Measurements from ENCODE around the gene ITIH3.

ITIH3 gene

DNA sequence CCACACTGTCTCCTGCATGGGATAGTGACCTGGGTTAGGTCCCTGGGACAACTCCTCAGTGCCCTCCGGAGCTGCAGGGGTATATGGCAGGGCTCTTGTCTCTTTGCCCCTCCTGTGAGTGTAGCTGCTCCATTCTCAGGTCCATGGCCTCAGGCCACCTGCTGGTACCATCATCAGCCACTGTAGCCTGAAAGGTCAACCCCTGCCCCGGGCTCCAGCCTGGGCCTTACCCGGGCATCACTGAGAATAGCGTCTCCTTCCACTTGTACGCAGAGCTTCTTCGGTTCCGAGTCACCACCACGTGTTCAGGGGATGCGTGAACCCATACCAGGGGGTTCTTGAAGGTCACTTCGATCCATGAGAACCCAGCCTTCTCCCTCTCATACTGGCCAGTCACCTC is 22.1 kb downstream of the ITIH3 start:
- DNase-seq (ENCODE audit: low read depth in 2 of 2) = no peak
- H3K4me3 ChIP-seq (replicated peaks in 1 of 2; ENCODE audit: low read depth in 2 of 2, low read length in 2 of 2) = no peak overlapping the region
- TF ChIP-seq, protein P1, sequence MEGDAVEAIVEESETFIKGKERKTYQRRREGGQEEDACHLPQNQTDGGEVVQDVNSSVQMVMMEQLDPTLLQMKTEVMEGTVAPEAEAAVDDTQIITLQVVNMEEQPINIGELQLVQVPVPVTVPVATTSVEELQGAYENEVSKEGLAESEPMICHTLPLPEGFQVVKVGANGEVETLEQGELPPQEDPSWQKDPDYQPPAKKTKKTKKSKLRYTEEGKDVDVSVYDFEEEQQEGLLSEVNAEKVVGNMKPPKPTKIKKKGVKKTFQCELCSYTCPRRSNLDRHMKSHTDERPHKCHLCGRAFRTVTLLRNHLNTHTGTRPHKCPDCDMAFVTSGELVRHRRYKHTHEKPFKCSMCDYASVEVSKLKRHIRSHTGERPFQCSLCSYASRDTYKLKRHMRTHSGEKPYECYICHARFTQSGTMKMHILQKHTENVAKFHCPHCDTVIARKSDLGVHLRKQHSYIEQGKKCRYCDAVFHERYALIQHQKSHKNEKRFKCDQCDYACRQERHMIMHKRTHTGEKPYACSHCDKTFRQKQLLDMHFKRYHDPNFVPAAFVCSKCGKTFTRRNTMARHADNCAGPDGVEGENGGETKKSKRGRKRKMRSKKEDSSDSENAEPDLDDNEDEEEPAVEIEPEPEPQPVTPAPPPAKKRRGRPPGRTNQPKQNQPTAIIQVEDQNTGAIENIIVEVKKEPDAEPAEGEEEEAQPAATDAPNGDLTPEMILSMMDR (IDR thresholded peaks at IDR 0.05; ENCODE audit: low read depth, low read length) = no peak

DNA sequence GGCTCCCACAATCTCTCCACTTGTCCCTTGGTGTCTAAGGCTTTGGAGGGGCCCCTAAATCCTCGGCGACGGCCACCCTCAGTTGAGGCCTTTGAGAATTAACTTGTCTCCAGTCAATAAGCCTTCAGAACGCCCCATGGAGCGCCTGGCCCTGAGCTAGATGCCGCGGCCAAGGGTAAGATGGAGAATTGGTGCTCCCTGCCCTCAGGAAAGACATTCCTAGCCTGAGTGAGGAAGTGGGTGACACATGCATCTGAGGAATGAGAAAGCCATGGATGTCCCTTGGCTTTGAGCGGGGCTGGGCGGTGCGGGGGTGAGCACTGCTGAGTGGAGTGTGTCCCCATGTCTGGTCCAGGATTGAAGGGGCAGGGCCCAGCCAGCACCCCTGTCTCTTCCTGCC is 22.6 kb downstream of the ITIH3 start:
- no peak for DNase-seq (ENCODE audit: low read depth in 2 of 2)
- TF ChIP-seq, protein P1 (IDR thresholded peaks at IDR 0.05; ENCODE audit: low read depth, low read length) = no peak
- no peak overlapping the region for H3K4me3 ChIP-seq (replicated peaks in 1 of 2; ENCODE audit: low read depth in 2 of 2, low read length in 2 of 2)

DNA sequence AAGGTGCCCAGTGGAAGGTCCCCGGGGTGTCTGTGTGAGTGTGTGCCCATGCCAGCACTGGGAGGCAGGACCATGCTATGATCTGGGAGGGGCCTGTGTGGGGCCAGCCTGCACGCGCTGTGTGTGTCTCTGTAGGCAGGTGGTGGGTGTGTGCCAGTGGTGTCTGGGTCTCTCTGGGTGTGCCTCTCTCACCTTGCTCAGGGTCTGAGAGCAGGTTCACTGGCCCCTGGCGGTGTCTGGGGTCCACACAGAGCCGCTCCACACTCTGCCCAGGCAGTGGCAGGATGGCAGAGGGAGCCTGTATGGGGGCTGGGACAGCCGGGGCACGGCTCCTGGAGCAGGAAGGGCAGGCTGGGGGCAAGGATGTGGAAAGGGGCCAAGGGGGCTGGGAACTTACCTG is 23.3 kb downstream of the ITIH3 start:
- DNase-seq (ENCODE audit: low read depth in 2 of 2) = no peak
- no peak overlapping the region for H3K4me3 ChIP-seq (replicated peaks in 1 of 2; ENCODE audit: low read depth in 2 of 2, low read length in 2 of 2)
- TF ChIP-seq, protein P1 (IDR thresholded peaks at IDR 0.05; ENCODE audit: low read depth, low read length) = no peak

DNA sequence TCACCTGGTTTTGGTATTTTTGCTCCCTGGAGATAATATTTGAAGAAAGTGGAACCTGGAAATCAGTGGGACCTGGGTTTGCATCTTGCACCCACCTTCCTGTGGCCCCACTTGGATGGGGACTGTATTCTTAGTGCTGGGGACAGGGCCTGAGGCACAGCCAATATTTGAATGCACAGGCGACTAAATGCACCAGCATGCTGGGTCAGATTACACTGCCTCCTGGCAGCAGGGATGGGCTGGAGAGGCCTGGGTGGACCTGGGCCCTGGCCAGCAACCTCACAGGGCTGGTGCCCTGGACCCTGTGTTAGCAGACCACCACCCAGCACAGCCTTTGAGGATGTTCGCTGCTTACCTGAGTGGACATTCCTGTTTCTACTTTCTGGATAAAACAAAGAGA is 25.3 kb downstream of the ITIH3 start:
- TF ChIP-seq, protein P1 (IDR thresholded peaks at IDR 0.05; ENCODE audit: low read depth, low read length) = no peak
- DNase-seq (ENCODE audit: low read depth in 2 of 2) = no peak
- H3K4me3 ChIP-seq (replicated peaks in 1 of 2; ENCODE audit: low read depth in 2 of 2, low read length in 2 of 2) = no peak overlapping the region

DNA sequence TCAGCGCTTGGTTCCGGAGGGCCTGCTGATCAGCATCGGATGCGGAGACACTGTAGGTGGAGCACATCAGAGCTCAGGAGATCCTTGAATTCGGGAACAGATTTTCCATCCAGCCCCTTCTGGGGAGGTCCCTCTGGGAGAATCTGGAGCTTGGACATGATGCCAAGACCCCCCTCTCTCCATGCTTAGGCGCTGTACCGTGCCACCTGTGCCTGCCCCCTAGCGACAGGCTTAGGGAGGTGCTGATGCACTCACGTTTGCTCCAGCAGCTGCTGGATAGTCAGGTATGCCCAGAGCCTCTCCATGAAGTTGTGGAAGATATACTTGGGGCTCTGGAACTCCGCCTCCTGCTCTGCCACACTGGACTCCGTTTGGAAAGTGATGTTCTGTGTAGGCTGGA is 26.1 kb downstream of the ITIH3 start:
- DNase-seq (ENCODE audit: low read depth in 2 of 2) = peak in 1 of 2 donors; percentile 29
- TF ChIP-seq, protein P1 (IDR thresholded peaks at IDR 0.05; ENCODE audit: low read depth, low read length) = peak; percentile 80
- H3K4me3 ChIP-seq (replicated peaks in 1 of 2; ENCODE audit: low read depth in 2 of 2, low read length in 2 of 2) = no peak overlapping the region

DNA sequence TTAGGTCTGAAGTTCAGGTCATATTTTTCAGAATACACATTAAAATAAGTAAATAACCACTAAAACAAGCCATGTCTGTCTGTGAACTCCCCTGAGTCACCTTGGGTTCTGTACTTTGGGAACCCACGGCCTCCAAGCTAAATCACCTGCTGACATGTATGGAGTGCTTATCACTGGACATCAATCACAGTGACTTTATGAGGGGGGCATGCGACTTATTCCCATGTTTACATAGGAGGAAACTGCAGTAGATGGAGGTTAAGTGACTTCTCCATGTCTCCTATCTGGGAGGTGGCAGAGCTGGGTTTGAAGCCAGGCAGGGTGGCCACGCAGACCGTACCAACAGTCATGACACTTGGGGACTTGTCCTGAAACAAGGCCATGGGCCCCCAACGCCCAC is 27.8 kb downstream of the ITIH3 start:
- H3K4me3 ChIP-seq (replicated peaks in 1 of 2; ENCODE audit: low read depth in 2 of 2, low read length in 2 of 2) = no peak overlapping the region
- TF ChIP-seq, protein P1 (IDR thresholded peaks at IDR 0.05; ENCODE audit: low read depth, low read length) = no peak
- no peak for DNase-seq (ENCODE audit: low read depth in 2 of 2)

DNA sequence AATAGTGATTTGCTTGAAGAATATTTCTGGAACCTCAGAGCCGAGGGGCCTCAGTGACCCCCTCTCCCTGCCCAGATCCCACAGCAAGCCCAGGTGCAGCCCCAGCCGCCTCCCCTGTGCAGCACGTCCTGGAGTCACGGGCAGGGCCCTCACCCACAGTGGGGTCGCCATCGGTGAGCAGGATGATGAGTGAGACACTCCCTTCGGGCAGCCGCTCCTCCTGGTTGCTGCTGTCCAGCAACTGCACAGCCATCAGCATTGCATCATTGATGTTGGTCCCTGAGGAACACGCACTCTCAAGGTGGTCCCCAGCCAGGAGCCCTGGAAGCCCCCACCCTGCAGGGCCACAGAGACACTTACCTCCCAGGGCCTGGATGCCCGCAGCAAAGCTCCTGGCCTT is 29.4 kb downstream of the ITIH3 start:
- TF ChIP-seq, protein P1 (IDR thresholded peaks at IDR 0.05; ENCODE audit: low read depth, low read length) = no peak
- DNase-seq (ENCODE audit: low read depth in 2 of 2) = no peak
- no peak overlapping the region for H3K4me3 ChIP-seq (replicated peaks in 1 of 2; ENCODE audit: low read depth in 2 of 2, low read length in 2 of 2)
